ENCODE measurements around the gene MGRN1.

The MGRN1 gene

DNA sequence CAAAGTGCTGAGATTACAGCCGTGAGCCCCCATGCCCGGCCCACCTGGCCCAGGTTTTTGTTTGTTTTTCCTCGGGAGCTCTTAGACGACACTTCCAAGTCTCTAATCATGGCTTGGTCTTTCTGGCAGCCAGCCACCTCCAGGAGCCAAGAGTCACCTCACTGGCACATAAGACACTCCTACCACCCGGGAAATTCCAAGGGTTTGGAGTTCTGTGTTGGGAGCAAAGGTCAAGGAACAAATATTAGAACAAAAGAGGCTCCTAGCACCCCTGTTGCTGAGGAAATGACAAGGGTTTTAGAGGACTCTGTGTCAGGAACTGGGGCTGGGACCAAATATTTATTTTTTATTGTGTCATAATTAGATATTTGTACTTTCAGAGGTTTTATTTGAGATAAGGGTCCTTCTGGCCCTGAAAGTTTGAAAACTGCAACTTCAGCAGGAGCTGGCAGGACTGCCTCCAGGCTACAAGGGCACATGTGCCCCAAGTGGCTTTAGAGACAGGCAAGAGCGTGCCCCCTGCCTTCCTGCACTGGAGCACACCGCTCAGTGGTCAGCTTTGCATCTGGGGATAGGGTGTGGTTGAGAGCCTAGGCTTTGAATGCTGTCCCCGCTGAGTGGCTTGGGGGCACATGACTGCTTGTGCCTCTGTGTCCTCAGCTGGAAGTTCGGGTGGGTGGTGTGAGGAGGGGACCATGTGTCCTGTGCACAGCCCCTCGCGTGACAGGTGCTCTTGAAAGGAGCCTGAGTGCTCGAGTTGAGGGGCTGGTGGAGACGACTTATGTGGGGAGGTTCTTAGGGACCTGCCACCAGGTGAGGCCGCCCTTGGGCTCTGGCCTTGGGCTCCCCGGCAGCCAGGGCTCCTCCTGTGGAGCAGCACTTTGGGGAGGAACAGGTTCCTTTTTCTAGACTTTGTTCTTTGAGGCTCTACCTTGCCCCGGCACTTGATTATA is 29.7 kb downstream of the MGRN1 start:
- no peak for DNase-seq (ENCODE audit: low spot score)

DNA sequence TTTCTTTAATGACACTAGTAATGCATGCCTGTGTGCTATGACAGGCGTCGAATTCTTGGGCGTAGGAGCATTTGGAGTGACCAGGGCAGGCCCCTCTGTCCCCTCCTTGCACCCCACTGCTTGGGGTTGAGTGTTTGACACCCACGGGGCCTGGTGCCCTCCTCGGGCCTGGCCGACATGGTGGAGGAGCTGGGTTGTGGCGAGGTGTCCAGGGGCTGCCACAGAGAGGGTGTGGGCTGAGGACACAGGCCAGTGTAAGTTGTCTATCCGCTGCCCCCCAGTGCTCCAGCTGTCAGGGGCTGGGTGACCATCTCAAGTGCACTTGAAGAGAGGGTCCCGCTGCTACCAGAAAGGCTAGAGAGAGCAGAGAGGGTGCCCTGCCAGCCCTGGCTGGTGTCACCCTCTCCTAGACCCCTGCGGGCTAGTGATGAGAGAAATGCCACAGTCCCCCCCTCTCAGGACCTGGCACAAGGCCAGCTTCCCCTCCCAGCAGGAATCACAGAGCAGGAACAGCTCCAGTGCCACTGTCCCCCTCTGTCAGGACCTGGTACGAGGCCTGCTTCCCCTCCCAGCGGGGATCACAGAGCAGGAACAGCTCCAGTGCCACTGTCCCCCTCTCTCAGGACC is 30.5 kb downstream of the MGRN1 start:
- no peak for DNase-seq (ENCODE audit: low spot score)

DNA sequence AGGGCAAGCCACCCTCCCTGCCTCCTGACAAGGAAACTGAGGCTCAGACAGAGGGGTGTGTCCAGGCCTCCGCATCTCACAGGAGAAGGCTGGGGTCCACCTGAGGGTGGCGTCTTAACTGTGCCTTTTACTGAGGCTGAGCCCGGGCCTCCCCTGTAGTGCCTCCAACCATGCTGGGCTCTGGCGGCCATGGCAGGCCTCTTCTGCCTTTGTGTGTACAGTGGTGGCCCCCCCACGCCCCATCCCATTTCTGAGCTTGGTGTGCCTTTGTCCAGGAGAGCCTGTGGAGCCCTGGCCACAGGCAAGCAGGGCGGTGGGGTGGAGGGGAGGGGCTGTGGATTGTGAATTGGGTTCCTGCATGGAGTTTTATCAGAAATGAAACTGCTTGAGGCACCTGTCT is 31.2 kb downstream of the MGRN1 start:
- no peak for DNase-seq (ENCODE audit: low spot score)

DNA sequence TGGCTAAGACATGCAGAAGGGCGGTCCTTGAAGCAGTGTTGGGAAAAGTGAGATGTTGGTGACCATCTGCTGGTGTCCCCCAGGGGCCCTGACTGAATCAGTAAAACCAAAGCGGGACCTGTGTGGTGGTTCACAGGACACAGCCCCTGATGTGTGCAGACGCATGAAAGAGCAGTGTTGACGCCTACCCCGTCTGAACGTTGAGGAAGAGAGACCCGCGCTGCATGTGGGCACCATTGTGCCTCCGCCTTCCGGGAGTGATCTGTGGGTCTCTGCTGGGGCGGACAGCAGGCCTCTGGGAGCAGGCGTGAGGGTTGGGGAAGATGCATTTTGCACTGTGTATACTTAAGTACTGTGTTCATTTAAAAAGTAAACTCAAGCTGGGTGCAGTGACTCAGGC is 31.6 kb downstream of the MGRN1 start:
- no peak for DNase-seq (ENCODE audit: low spot score)

DNA sequence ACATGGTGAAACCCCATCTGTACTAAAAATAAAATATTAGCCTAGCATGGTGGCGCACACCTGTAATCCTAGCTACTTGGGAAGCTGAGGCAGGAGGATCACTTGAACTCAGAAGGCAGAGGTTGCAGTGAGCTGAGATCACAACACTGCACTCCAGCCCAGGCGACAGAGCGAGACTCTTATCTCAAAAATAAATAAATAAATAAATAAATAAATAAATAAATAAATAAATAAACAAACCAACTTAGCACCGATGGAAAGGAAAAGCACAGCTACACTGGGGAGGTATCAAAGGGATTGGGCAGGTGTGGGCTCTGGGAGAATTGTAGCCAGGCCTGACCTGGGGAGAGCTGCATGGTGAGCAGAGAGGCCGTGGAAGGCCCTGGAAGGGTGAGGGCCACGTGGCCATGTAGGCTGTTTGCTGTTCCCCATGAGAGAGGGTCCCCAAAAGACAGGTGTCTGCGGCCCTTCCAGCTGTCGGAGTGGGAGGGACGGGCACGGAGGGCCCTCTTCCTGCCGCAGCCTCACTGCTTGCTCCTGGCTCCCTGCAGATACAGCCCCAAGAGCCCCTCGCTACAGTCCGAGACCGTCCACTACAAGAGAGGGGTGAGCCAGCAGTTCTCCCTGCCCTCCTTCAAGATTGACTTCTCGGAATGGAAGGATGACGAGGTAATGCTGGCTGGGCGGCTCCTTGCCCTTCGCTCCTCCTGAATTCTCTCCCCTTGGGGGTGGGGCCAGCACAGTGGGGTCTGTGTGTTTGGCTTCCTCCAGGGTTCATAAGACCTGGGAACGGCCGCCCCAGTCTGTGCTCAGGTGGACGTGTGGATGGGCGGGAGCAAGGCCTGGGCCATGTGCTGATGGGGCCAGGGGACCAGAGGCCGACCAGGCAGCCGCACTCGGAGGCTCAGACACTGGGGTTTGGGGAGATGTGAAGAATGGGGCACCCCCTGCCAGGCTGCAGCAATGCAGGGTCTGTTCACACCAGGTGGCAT is 32.4 kb downstream of the MGRN1 start:
- no peak for DNase-seq (ENCODE audit: low spot score)

DNA sequence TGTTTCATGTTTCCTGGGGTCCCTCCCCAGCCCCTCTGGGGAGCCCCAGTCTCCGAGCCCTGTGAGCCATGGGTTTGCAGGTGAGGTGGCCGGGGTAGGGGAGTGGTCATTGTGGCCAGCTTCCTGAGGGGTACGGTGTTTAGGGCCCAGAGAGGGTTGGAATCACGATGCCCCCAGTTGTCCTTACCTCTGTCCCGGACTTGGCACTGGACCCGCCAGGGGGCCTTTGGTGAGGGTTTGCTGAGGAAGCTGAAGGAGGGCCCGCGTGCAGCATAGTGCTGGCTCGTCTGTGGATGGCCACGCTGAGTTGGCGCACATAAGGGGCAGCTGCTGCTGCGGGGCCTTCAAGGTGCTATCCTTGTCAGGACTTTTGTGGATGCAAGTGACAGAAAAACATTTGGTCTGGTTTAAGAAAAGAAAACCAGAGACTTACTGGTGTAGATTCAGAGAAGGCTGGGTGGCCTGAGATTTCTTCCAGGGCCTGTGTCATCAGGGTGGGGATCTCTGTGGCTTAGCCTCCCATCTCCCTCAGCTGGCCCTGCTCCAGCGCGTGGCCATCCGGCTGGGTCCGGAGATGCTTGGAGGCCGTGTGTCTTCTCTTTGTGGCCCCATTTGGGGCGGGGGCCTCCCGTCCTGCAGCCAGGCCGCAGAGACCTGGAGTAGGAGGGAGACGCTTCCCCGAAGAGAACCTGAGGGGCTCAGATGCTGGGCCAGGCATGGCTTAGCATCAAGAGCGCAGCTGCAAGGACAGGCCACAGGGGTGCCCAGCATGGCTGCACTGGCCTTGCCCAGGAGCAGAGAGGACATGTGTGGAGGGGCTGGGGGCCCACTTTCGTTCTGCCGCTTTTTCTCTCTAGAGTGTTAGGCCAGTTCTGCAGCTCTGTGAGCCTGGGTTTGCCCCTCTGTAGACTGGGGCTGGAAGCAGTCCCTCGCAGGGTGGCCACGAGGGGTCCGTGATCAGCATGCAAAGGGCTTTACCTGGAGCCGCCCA is 35.0 kb downstream of the MGRN1 start:
- no peak for DNase-seq (ENCODE audit: low spot score)

DNA sequence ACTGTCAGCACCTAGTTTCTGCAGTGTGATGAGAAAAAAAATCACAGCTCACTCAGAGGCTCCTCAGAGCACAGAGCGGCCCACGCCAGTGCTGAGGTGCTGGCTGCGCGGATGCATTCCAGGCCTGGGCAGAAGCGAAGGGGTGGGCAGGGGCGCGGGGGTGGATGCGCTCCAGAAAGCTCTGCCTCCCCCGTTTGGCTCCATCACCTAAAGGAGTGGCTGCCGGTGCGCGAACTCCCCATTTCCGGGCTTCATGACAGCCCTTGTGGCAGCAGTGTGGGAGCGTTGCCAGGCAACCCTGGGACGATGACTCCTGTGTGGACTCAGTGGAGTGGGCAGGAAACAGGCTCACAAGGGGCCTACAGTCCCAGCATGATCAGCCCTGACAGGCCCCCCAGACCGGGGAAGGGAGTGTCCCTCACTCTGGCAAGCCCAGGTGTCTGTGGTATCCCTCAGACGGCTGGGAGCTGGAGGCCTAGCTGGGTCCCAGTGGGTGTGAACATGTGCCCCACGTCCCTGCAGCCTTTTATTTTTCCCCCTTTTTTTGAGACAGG is 35.9 kb downstream of the MGRN1 start:
- no peak for DNase-seq (ENCODE audit: low spot score)

DNA sequence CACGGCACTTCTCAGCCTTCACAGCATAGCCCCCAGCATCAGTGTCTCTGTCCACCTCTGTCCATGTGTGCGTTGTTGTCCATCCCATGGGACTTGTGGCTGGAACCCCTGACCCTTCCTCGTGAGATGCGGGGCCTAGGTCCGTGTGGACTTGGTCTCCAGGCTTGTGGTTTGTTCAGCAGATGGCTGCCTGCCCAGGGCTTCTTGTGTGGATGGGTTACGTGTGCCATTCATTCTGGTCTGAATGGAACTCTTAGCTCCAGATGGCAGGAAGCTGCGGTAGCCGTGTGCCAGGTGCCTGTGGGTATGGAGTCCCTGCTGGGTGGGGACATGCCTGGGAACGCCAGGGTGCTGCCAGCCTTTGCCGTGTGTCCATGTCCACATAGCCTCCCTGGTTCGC is 37.0 kb downstream of the MGRN1 start:
- no peak for DNase-seq (ENCODE audit: low spot score)

DNA sequence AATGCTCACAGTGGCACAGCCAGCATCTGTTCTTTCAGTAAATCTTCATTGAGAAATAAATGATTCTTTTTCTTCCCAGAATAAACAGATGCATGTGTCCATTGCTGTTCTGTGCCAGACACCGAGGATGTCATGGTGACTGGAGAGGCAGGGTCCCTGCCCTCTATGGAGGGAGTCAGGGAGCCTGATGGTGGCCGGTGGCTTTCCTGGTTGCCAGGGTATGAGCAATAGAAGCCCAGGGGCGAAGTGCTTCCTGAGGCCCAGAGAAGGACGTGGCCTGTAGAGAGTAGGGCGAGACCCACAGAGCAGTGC is 38.8 kb downstream of the MGRN1 start:
- DNase-seq (ENCODE audit: low spot score), result no peak

DNA sequence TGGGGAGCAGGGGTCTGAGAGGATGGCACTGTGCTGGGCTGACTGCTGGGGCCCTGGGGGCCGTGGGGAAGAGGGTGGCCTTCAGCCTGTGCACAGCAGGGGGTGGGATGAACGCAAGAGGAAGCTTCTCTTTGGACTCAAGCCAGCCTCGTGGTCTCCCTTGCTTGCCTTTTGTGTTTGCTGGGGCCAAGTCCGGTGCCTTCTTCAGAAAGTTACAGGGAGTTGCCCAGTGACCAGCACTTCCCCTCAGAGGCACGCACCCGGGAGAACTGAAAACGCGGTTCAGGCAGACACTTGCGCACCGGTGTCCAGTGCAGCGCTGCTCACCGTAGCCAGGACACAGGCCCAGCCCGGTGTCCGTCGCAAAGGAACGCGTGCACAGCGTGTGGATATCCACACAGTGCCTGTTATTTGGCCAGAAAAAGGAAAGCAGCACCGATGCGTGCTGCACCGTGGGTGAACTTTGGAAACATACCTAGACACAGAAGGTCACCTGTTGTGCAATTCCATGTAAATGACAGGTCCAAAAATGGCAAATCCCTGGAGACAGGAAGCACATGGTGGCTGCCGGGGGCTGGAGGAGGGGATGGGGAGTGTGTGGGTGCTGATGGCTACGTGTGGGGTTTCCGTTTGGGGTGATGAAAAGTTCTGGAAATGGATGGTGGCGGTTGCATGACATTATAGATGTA is 39.3 kb downstream of the MGRN1 start:
- no peak for DNase-seq (ENCODE audit: low spot score)

DNA sequence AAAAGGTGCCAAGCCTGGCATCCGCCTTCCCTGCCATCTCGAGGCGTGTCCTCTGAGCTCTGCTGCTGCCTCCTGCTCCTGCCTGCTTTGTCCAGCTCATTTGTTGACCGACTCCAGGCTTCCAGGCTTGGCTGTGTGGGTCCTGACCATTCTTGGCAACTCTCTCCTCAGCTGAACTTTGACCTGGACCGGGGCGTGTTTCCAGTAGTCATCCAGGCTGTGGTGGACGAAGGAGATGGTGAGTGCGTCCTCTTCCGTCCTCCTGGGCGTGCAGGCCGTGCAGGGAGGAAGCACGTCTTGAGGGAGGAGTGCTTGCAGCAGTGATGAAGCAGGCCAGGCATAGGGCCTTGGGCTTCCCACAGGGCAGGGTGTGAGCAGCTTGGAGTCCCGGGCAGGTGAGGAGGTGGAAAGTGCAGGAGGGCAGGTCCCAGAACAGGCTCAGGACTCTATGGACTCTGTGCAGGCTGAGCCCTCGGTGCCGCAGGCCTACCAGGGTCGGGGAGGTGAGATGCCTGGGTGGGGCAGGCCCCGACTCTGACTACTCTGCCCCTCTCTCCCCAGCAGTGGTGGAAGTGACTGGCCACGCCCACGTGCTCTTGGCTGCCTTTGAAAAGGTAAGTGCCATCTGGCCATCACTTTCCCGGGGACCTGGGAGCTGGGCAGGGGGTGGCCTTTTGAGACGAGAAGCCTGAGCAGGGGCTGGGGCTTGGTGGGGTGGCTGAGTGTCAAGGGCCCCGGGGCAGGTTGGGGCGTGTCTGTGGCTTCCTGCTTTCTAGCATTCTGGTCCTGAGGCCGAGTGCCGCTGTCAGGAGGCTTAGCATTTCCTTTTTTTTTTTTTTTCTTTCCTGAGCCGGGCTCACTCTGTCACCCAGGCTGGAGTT is 40.2 kb downstream of the MGRN1 start:
- DNase-seq (ENCODE audit: low spot score), result no peak

DNA sequence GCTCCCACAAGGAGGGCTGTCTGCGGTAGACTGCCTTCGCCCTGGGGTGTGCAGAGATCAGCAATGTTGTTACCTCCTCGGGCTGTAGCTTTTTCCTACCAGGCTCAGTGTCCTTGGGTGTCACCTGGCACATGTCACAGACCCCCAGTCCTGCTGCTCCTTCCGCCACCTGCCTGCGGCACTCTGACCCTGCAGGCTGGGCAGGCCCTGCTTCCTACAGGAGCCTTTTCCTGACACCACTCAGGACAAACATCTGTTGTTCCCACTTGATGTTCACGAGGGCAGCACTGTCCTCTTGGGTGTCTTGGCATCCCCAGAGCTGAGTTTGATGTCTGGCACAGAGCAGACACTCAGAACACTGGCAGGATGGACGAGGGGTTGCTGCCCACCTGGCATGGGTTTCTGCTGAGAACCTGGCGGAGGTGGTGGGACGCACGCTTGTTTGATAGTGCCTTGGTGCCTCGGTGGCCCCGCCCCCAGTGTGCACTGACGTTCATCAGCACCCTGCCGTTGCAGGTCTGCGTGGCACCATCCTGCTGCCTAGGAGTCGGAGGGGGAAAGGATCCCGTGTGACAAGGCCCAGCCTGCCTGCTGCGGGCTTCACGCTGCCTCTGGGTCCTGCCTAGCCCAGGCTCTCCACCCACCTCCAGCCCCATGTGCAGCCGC is 42.0 kb downstream of the MGRN1 start:
- DNase-seq (ENCODE audit: low spot score), result no peak

DNA sequence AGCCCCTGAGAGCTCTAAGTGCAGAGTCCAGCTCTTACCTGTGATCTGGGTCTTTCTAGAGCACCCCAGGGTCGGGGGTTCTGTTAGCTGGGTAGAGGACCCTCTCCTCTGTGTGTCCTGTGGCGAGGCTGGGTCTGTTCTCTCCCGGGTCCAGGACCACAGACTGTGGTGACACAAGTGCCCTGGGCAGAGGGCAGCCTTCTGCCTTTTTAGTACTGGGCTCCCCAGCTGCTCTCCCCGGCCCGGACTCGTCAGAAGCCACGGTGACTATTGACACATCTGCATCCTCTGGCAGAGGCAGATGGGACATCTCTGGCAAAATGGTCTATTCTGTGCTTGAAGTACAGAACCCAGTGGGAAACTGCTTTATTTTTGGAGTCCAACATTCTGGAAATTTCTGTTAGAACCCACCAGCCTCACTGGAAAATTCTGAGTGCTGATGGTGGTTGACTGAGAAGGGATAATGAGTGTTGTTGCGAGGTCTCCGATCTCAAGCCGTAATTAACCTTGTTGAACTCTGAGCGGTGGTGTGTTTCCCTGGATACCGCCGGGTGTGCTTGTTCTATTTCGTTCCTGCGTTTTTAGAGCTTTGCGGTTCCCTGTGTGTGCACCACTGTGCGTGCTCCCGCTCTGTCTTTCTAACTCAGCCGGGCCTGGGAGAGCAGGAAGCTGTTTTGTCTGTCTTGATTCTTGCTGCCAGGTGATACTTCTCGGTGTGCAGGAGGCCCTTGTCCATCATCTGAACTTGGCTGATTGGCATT is 42.8 kb downstream of the MGRN1 start:
- DNase-seq (ENCODE audit: low spot score), result no peak

DNA sequence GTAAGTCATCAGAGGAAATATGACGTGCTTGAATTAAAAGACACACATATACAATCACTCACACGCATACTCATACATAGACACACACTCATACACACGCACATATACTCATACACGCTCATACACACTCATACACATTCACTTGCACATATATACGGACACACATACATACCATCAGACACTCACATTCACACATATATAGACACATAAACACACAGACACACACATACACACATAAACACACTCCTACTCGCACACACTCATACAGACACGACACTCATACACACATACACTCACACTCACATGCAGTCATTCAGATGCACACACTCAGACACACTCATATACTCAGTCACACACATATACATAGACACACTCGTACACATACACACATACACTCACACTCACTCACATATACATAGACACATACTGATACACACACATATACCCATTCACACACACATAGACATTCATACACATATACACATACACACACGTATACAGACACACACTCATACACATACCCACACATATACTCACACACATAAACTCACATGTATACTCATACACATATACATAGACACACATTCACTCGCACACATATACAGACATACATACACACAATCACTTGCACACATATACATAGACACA is 43.8 kb downstream of the MGRN1 start:
- DNase-seq (ENCODE audit: low spot score), result no peak

DNA sequence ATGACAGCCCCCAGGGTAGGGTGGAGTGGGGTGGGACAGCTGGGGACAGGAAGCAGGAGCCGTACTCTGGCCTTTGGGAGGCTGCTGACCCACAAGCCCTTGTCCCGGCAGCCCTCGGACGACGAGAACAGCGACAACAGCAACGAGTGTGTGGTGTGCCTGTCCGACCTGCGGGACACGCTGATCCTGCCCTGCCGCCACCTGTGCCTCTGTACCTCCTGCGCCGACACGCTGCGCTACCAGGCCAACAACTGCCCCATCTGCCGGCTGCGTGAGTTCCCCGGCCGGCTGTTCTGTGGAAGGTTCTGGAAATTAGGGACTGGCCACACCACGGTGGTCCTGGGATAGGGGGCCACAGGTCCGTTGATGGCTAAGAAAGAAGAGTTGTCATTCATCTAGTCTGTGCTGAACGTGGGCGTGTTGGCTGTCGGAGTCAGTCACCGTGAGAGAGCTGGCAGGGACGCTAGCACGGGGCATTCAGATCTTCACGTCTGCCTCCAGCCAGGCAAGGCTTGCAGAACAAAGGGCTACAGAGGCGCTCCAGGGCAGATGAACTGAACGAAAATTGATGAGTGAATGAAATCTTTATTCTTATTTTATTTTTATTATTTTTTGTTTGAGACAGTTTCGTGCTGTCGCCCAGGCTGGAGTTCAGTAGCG is 48.9 kb downstream of the MGRN1 start:
- no peak for DNase-seq (ENCODE audit: low spot score)

DNA sequence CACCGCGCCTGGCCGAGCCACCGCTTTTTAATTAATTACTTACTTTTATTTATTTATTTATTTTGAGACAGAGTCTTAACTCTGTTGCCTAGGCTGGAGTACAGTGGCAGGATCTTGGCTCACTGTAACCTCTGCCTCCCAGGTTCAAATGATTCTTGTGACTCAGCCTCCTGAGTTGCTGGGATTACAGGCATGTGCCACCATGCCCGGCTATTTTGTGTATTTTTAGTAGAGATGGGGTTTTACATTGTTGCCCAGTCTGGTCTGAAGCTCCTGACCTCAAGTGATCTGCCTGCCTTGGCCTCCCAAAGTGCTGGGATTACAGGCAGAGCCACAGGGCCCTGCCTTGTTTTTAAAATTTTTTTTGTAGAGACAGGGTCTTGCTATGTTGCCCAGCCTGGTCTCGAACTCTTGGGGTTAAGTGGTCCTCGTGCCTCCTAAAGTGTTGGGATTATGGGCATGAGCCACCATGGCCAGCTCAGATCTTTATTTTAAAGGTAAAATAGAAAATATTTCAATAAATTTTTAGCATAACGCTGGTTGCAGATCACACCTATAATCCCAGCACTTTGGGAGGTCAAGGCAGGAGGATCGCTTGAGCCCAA is 50.4 kb downstream of the MGRN1 start:
- no peak for DNase-seq (ENCODE audit: low spot score)
